ENCODE measurements around the gene ADARB1.

GRCh38 chr21:45208627-45208951 is 134.2 kb downstream of the ADARB1 start:
- TF ChIP-seq CTCF (IDR thresholded peaks at IDR 0.05) = no peak
- no peak for TF ChIP-seq ZFX (IDR thresholded peaks at IDR 0.05; ENCODE audit: borderline replicate concordance)

Data from 22Rv1 (cell line).